ENCODE measurements around the gene ANXA4.

DNA sequence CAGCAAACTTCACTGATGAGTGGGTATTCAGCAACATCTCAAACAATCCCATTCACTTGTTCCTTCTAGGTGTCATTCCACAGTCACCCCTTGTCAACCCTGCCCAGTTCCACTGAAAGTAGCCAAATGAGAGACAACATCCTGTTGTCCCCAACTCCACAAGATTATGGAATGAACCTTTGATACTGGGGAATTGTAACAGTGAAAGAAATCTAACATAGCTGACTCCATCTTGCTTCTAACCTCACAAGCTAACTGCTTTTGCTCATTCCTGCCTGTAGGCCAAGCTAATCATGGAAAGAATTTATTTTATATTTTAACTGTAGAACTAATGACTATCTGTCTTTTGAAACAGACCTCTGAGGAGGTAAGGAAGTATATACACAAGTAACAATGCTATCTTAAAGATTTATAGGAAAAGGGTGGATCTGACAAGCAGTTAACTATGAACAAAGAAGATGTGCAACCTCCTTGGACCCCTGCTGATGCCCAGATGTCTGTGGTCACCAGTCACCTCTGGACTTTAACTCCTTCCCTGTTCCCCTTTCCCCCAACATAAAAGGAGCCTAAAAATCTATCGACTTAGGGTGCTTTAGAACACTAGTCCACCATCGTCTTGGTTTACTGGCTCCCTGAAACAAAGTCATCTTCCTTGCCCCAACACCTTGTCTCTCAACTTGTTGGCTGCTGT is 6.9 kb upstream of the ANXA4 start:
- TF ChIP-seq EZH2phosphoT487 (IDR thresholded peaks at IDR 0.05), result no peak
- TF ChIP-seq CTCF (IDR thresholded peaks at IDR 0.05), result no peak
